GM19467 (cell line): ENCODE measurements around the gene TTC4.

Experiments
- ATAC-seq: cut with Tn5 transposase; IDR thresholded peaks from one replicate; pipeline ENCODE4 v1.9.1; 2021; ENCODE audit warnings: mild to moderate bottlenecking, moderate library complexity; ENCODE audit not compliant: unreplicated experiment

TTC4 gene

GRCh38 chr1:54715493-54716298 lies at the start of gene TTC4:
TTC4 (plus strand) TSS chr1:54715861; CDS start chr1:54715909, 48 bp downstream.
- peak; percentile 91 for ATAC-seq

GRCh38 chr1:54666333-54666732 lies 49.3 kb upstream of the TTC4 start:
- no peak for ATAC-seq

- no peak for ATAC-seq
Observed at GRCh38 chr1:54667797-54668196, 47.9 kb upstream of the TTC4 start.

- ATAC-seq = no peak
Observed at GRCh38 chr1:54668567-54668966, 47.1 kb upstream of the TTC4 start.

GRCh38 chr1:54671985-54672608 lies 43.6 kb upstream of the TTC4 start:
- peak; percentile 63 for ATAC-seq

GRCh38 chr1:54678776-54679643 lies 36.7 kb upstream of the TTC4 start:
- no peak for ATAC-seq

GRCh38 chr1:54679706-54680105 lies 36.0 kb upstream of the TTC4 start:
- no peak for ATAC-seq

GRCh38 chr1:54680387-54680786 lies 35.3 kb upstream of the TTC4 start:
- no peak for ATAC-seq

GRCh38 chr1:54681358-54681757 lies 34.3 kb upstream of the TTC4 start:
- no peak for ATAC-seq

GRCh38 chr1:54683453-54683852 lies 32.2 kb upstream of the TTC4 start:
- no peak for ATAC-seq

- ATAC-seq = no peak
Observed at GRCh38 chr1:54685335-54685905, 30.2 kb upstream of the TTC4 start.

- no peak for ATAC-seq
Observed at GRCh38 chr1:54686155-54686554, 29.5 kb upstream of the TTC4 start.

- no peak for ATAC-seq
Observed at GRCh38 chr1:54694771-54695170, 20.9 kb upstream of the TTC4 start.

- no peak for ATAC-seq
Observed at GRCh38 chr1:54695221-54695620, 20.4 kb upstream of the TTC4 start.

- ATAC-seq = no peak
Observed at GRCh38 chr1:54695764-54696163, 19.9 kb upstream of the TTC4 start.

GRCh38 chr1:54696262-54696661 lies 19.4 kb upstream of the TTC4 start:
- ATAC-seq = no peak

- ATAC-seq = no peak
Observed at GRCh38 chr1:54697896-54698295, 17.8 kb upstream of the TTC4 start.

GRCh38 chr1:54698346-54698745 lies 17.3 kb upstream of the TTC4 start:
- no peak for ATAC-seq

GRCh38 chr1:54699936-54700525 lies 15.6 kb upstream of the TTC4 start:
- ATAC-seq = no peak

- ATAC-seq = no peak
Observed at GRCh38 chr1:54701066-54701465, 14.6 kb upstream of the TTC4 start.

GRCh38 chr1:54701996-54702395 lies 13.7 kb upstream of the TTC4 start:
- no peak for ATAC-seq
